Choroid plexus epithelial cell (primary cell): Measurements from ENCODE around the gene BRD4.

Source experiments
- DNase-seq: peaks from one replicate; pipeline ENCODE4 v3.0.0-alpha.2; 2010; ENCODE audit warnings: low read depth
- H3K4me3 ChIP-seq: 2 replicates; pipeline ENCODE4 v1.5.1; 2011; ENCODE audit warnings: low read depth, mild to moderate bottlenecking, control low read depth, low read length, moderate library complexity
- TF ChIP-seq, protein P1 (sequence below): conservative IDR thresholded peaks from 2 replicates; pipeline ENCODE4 v1.5.1; 2011; ENCODE audit warnings: low read depth, mild to moderate bottlenecking, control low read depth, inconsistent platforms, low read length, moderate library complexity

The BRD4 gene

DNA sequence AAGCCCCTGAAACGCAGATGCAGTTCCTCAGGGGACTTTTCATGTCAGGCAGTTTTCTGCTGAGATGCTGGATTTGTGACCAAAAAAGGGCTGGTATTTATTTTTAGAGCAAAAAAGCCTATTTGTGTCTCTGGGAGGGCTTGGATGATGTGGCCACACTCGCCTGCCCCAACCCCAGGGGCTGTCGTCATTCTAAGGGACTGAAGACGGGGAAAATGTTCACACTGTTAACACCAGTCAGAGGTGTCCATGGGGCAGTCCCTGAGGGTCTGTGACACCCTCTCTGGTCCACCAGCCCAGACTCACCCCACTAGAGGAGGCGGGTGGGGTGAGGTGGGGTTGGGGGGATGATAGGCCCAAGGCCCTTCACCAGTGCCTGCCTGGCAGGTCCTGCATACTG lies 84.2 kb downstream of the BRD4 start:
- no peak overlapping the region for H3K4me3 ChIP-seq
- TF ChIP-seq, protein P1, sequence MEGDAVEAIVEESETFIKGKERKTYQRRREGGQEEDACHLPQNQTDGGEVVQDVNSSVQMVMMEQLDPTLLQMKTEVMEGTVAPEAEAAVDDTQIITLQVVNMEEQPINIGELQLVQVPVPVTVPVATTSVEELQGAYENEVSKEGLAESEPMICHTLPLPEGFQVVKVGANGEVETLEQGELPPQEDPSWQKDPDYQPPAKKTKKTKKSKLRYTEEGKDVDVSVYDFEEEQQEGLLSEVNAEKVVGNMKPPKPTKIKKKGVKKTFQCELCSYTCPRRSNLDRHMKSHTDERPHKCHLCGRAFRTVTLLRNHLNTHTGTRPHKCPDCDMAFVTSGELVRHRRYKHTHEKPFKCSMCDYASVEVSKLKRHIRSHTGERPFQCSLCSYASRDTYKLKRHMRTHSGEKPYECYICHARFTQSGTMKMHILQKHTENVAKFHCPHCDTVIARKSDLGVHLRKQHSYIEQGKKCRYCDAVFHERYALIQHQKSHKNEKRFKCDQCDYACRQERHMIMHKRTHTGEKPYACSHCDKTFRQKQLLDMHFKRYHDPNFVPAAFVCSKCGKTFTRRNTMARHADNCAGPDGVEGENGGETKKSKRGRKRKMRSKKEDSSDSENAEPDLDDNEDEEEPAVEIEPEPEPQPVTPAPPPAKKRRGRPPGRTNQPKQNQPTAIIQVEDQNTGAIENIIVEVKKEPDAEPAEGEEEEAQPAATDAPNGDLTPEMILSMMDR = no peak

DNA sequence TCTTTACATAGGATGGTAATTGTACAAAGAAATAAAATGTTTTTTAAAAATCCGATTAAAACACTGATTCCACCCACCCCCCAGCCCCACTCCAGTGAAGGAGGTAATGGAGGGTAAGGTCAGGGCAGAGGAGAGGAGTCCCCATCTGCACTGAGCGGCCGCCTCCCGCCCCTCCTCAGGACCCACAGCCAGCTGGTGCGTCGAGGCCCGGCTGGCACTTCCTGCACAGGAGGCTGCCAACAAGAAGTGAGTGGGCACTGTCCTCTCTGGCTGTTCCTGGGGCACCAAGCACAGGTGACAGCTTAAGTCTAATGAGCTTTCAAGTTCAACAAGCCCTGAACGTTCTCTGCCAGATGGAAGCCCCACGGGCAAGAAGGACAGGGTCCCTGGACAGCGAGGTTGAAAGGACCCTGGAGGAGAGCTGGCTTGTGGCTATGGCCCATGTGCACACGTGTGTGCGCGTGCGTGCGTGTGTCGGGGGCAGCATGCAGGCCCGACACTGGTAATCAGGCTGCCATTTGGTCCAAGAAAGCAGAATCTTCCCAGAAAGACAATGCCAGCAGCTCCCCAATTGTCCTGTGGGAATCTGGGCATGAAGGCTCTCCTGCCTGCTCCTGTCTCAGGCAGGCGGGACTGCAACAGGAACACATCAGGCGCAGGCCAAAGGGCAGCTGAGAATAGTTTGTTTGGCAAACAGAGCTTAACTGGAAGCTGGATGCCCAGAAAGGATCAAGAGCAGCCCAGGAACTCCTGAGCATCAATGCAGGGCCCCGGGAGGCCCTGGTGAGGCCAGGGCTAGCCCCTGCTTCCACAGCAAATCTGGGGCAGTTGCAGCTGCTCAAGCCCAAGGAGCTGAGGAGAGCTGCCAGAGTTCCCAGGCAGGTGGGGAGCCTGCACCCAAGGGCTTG lies 85.0 kb downstream of the BRD4 start:
- H3K4me3 ChIP-seq = no peak overlapping the region
- TF ChIP-seq, protein P1 = no peak
- peak; percentile 17 for DNase-seq

More for the DNA sequence above, 84.2 kb downstream of the BRD4 start:
- DNase-seq = no peak

GRCh38 chr19:15246198-15246481 lies 86.2 kb downstream of the BRD4 start:
- DNase-seq = no peak
- no peak overlapping the region for H3K4me3 ChIP-seq
- TF ChIP-seq, protein P1 = no peak

- no peak overlapping the region for H3K4me3 ChIP-seq
- TF ChIP-seq, protein P1 = no peak
- no peak for DNase-seq
Observed at GRCh38 chr19:15245370-15246197, 86.8 kb downstream of the BRD4 start.

DNA sequence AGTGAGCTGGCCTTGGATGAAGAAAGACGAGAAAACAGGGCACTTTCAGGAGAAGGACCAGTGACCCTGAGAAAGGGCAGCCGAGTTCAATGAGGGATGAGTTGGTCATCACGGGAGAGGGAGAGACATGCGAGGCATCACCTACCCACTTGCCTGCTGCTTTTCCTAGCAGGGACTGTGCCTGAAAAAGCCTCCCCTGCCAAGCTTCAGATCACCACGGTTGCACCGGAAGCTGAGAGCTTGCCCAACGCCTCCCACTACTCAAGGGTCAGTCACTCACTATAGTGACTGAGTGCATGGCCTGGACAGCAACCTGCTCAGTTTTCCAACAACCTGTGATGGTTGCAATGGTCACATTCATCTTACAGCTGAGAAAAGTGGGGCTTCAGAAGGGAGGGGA lies 87.5 kb downstream of the BRD4 start:
- TF ChIP-seq, protein P1 = no peak
- no peak for DNase-seq
- no peak overlapping the region for H3K4me3 ChIP-seq

GRCh38 chr19:15244106-15244803 lies 88.1 kb downstream of the BRD4 start:
- DNase-seq = no peak
- no peak overlapping the region for H3K4me3 ChIP-seq
- TF ChIP-seq, protein P1 = no peak
